ENCODE measurements around the gene EEF1AKMT4. TPM values are rescaled to one million over a fixed set of nuclear protein-coding genes. Genes with fewer than 3 reads are reported as not detected.

EEF1AKMT4 gene
- total and polyA plus RNA-seq, 2 donors (not counting 1 experiment from before 2014, with no cell fraction given) = 1.2 to 2.1 TPM

DNA sequence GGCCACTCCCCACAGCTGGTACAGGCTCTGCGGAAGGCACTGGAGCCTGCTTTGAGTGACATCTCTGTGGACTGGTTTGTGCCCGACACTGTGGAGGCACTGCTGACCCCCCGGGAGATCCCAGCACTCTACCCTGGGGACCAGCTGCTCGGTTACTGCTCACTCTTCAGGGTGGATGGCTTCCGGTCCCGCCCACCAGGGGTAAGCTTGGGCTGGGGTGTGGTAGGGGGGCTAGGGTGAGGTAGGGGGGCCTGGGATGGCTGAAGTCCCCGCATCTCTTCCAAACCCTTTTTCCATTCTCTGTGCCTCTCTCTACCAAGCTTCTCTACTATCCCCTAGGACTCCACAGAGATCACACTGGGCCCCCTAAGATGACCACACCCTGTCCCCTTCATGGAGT lies 12.3 kb upstream of the EEF1AKMT4 start:
- no peak overlapping the region for H3K4me2 ChIP-seq (ENCODE audit: extremely low read depth, insufficient read depth, low read length)
- DNase-seq (ENCODE audit: low read depth in 2 of 2) = no peak
- H3K9me3 ChIP-seq (ENCODE audit: control insufficient read depth, insufficient read depth, low read depth, low read length) = no peaks in the 10 kb centered on the region
- peaks cover 2% of the 10 kb centered on the region for H3K4me1 ChIP-seq (ENCODE audit: control insufficient read depth, extremely low read depth, insufficient read depth, low read length)
- H3K79me2 ChIP-seq (ENCODE audit: control insufficient read depth, insufficient read depth, low read length) = no peaks in the 10 kb centered on the region
- H3K27me3 ChIP-seq (ENCODE audit: control insufficient read depth, insufficient read depth, low read length) = peaks cover 7% of the 10 kb centered on the region
- H4K20me1 ChIP-seq (ENCODE audit: control insufficient read depth, extremely low read depth, insufficient read depth, low read length) = no peaks in the 10 kb centered on the region
- H3K27ac ChIP-seq (ENCODE audit: insufficient read depth, low read length) = no peak overlapping the region
- no peak overlapping the region for H3K4me3 ChIP-seq (replicated peaks in 1 of 4; ENCODE audit: control extremely low read depth in 1 of 4, insufficient read depth in 1 of 4, low read depth in 3 of 4, low read length in 4 of 4)
- no peak overlapping the region for H2AFZ ChIP-seq (ENCODE audit: low read length)
- H3K9ac ChIP-seq (ENCODE audit: insufficient read depth, low read length) = no peak overlapping the region
- no peaks in the 10 kb centered on the region for H3K36me3 ChIP-seq (ENCODE audit: control insufficient read depth, insufficient read depth, low read length)
- TF ChIP-seq, protein P1, sequence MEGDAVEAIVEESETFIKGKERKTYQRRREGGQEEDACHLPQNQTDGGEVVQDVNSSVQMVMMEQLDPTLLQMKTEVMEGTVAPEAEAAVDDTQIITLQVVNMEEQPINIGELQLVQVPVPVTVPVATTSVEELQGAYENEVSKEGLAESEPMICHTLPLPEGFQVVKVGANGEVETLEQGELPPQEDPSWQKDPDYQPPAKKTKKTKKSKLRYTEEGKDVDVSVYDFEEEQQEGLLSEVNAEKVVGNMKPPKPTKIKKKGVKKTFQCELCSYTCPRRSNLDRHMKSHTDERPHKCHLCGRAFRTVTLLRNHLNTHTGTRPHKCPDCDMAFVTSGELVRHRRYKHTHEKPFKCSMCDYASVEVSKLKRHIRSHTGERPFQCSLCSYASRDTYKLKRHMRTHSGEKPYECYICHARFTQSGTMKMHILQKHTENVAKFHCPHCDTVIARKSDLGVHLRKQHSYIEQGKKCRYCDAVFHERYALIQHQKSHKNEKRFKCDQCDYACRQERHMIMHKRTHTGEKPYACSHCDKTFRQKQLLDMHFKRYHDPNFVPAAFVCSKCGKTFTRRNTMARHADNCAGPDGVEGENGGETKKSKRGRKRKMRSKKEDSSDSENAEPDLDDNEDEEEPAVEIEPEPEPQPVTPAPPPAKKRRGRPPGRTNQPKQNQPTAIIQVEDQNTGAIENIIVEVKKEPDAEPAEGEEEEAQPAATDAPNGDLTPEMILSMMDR (conservative IDR thresholded peaks at IDR 0.05 in 1 of 2, IDR thresholded peaks at IDR 0.05 in 1 of 2; ENCODE audit: low read depth in 1 of 2, low read length in 2 of 2) = no peak
- no peak for TF ChIP-seq EZH2 (IDR thresholded peaks at IDR 0.05; ENCODE audit: low read length, missing control alignments)

DNA sequence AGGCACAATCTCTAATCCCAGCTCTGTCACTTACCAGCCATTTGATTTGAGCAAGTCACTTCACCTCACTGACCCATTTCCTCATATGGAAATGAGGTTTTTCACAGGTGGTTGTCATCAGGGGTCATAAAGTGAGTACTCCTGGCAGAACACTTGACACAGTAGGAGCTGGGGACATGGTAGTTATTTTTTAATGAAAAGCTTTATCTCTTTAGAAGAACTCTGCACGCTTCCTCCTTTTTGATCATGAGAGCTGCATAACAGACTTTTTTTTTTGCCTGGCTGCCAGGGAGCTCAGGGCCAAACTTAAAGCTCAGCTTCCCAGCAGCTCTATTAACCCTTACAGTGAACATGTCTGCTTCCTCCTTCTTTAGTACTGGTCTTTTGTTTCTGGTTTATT lies 11.7 kb upstream of the EEF1AKMT4 start:
- TF ChIP-seq, protein P1 (conservative IDR thresholded peaks at IDR 0.05 in 1 of 2, IDR thresholded peaks at IDR 0.05 in 1 of 2; ENCODE audit: low read depth in 1 of 2, low read length in 2 of 2) = no peak
- TF ChIP-seq EZH2 (IDR thresholded peaks at IDR 0.05; ENCODE audit: low read length, missing control alignments) = no peak
- Histone ChIP-seq H3K9ac (ENCODE audit: insufficient read depth, low read length) (no peak overlapping the region), H3K4me1 (ENCODE audit: control insufficient read depth, extremely low read depth, insufficient read depth, low read length) (peaks cover 2% of the 10 kb centered on the region), H3K4me3 (replicated peaks in 1 of 4; ENCODE audit: control extremely low read depth in 1 of 4, insufficient read depth in 1 of 4, low read depth in 3 of 4, low read length in 4 of 4) (no peak overlapping the region), H3K79me2 (ENCODE audit: control insufficient read depth, insufficient read depth, low read length) (no peaks in the 10 kb centered on the region), H3K4me2 (ENCODE audit: extremely low read depth, insufficient read depth, low read length) (no peak overlapping the region), H3K27ac (ENCODE audit: insufficient read depth, low read length) (no peak overlapping the region), H4K20me1 (ENCODE audit: control insufficient read depth, extremely low read depth, insufficient read depth, low read length) (no peaks in the 10 kb centered on the region), H3K9me3 (ENCODE audit: control insufficient read depth, insufficient read depth, low read depth, low read length) (no peaks in the 10 kb centered on the region), H3K27me3 (ENCODE audit: control insufficient read depth, insufficient read depth, low read length) (peaks cover under 1% of the 10 kb centered on the region), H3K36me3 (ENCODE audit: control insufficient read depth, insufficient read depth, low read length) (peaks cover 1% of the 10 kb centered on the region), H2AFZ (ENCODE audit: low read length) (no peak overlapping the region)
- no peak for DNase-seq (ENCODE audit: low read depth in 2 of 2)

GRCh38 chr3:184238246-184238818 lies 11.1 kb upstream of the EEF1AKMT4 start:
- Histone ChIP-seq H3K4me1 (ENCODE audit: control insufficient read depth, extremely low read depth, insufficient read depth, low read length) (peaks cover 2% of the 10 kb centered on the region), H3K9me3 (ENCODE audit: control insufficient read depth, insufficient read depth, low read depth, low read length) (no peaks in the 10 kb centered on the region), H3K36me3 (ENCODE audit: control insufficient read depth, insufficient read depth, low read length) (peaks cover 1% of the 10 kb centered on the region), H3K27ac (ENCODE audit: insufficient read depth, low read length) (no peak overlapping the region), H3K4me3 (replicated peaks in 1 of 4; ENCODE audit: control extremely low read depth in 1 of 4, insufficient read depth in 1 of 4, low read depth in 3 of 4, low read length in 4 of 4) (no peak overlapping the region), H3K4me2 (ENCODE audit: extremely low read depth, insufficient read depth, low read length) (no peak overlapping the region), H3K79me2 (ENCODE audit: control insufficient read depth, insufficient read depth, low read length) (no peaks in the 10 kb centered on the region), H2AFZ (ENCODE audit: low read length) (no peak overlapping the region), H3K27me3 (ENCODE audit: control insufficient read depth, insufficient read depth, low read length) (no peaks in the 10 kb centered on the region), H3K9ac (ENCODE audit: insufficient read depth, low read length) (no peak overlapping the region), H4K20me1 (ENCODE audit: control insufficient read depth, extremely low read depth, insufficient read depth, low read length) (no peaks in the 10 kb centered on the region)
- TF ChIP-seq, protein P1 (conservative IDR thresholded peaks at IDR 0.05 in 1 of 2, IDR thresholded peaks at IDR 0.05 in 1 of 2; ENCODE audit: low read depth in 1 of 2, low read length in 2 of 2) = no peak
- no peak for TF ChIP-seq EZH2 (IDR thresholded peaks at IDR 0.05; ENCODE audit: low read length, missing control alignments)
- no peak for DNase-seq (ENCODE audit: low read depth in 2 of 2)
